Smooth muscle cell (in vitro differentiated cells): ENCODE measurements around the gene CFP. TPM values are rescaled to one million over a fixed set of nuclear protein-coding genes. Genes with fewer than 3 reads are reported as not detected.

Experiments used
- DNase-seq: peaks from one replicate; lab custom pipeline; 2025; ENCODE audit not compliant: unreplicated experiment; lab: John Stamatoyannopoulos, UW
- H2AFZ ChIP-seq: fragments of 200-600 bp; sonication (generic); 2 replicates; pipeline ENCODE4 v1.6.0; 2016; ENCODE audit warnings: antibody characterized with exemption, low read depth, mild to moderate bottlenecking
- H3F3A ChIP-seq: fragments of 200-600 bp; sonication (generic); 2 replicates; pipeline ENCODE4 v1.6.0; 2017; ENCODE audit warnings: antibody characterized with exemption, low read depth
- H3K27ac ChIP-seq: fragments of 200-600 bp; sonication (generic); 2 replicates; pipeline ENCODE4 v1.5.1; 2016; ENCODE audit warnings: low read depth, mild to moderate bottlenecking
- H3K27me3 ChIP-seq: fragments of 200-600 bp; sonication (generic); 2 replicates; pipeline ENCODE4 v1.6.1; 2016; ENCODE audit warnings: low read depth, mild to moderate bottlenecking
- H3K36me3 ChIP-seq: fragments of 200-600 bp; sonication (generic); 2 replicates; pipeline ENCODE4 v1.5.1; 2016; ENCODE audit warnings: low read depth
- H3K4me1 ChIP-seq: fragments of 200-600 bp; sonication (generic); 2 replicates; pipeline ENCODE4 v1.5.1; 2016; ENCODE audit warnings: low read depth
- H3K4me2 ChIP-seq: fragments of 200-600 bp; sonication (generic); 2 replicates; pipeline ENCODE4 v1.6.0; 2016; ENCODE audit warnings: mild to moderate bottlenecking
- H3K4me3 ChIP-seq: fragments of 200-600 bp; sonication (generic); 2 replicates; pipeline ENCODE4 v1.5.1; 2016; ENCODE audit warnings: mild to moderate bottlenecking
- H3K79me2 ChIP-seq: fragments of 200-600 bp; sonication (generic); 2 replicates; pipeline ENCODE4 v1.6.0; 2016; ENCODE audit warnings: low read depth, mild to moderate bottlenecking
- H3K9ac ChIP-seq: fragments of 200-600 bp; sonication (generic); 2 replicates; pipeline ENCODE4 v1.6.0; 2016; ENCODE audit warnings: low read depth
- H3K9me3 ChIP-seq: fragments of 200-600 bp; sonication (generic); replicated peaks from 2 replicates; pipeline ENCODE4 v1.5.1; 2016; ENCODE audit warnings: low read depth
- H4K20me1 ChIP-seq: fragments of 200-600 bp; sonication (generic); 2 replicates; pipeline ENCODE4 v1.6.0; 2016; ENCODE audit warnings: low read depth
- CTCF ChIP-seq: fragments of 200-600 bp; sonication (generic); IDR thresholded peaks from 2 replicates; pipeline ENCODE4 v1.5.1; 2017; ENCODE audit warnings: borderline replicate concordance, mild to moderate bottlenecking, antibody characterized with exemption; ENCODE audit not compliant: insufficient read depth, poor library complexity, severe bottlenecking
- WGBS: methylation state at CpG from one replicate; pipeline ENCODE4 v1.1.7; 2016; ENCODE audit warnings: low lambda C conversion rate; 5-methylcytosine and 5-hydroxymethylcytosine counted together
- polyA plus RNA-seq: library from polyadenylated mRNA; unstranded; fragments of >200 nt; fragmentation: Nextera tagmentation; extraction: Ambion mirVana; gene quantifications from 2 replicates; pipeline ENCODE4 v1.2.1, GENCODE V29; 2016
- total RNA-seq: library from RNA; depleted of rRNA; stranded (reverse); fragments of >200 nt; gene quantifications from 2 replicates; pipeline ENCODE4 v1.2.3, GENCODE V29; 2014

Gene CFP
- total and polyA plus RNA-seq, 2 experiments from 2014 or later = 0.58 to 1.3 TPM

- Histone ChIP-seq H3K4me2 (peak within 1 kb of the TSS; percentile 83), H3K9me3 (no peaks in the 10 kb centered on the region), H4K20me1 (no peaks in the 10 kb centered on the region), H2AFZ (no peak within 1 kb of the TSS), H3K36me3 (no peaks in the 10 kb centered on the region), H3K4me3 (peak within 1 kb of the TSS; percentile 66), H3K4me1 (no peaks in the 10 kb centered on the region), H3F3A (peaks cover 5% of the 10 kb centered on the region), H3K27ac (peak within 1 kb of the TSS; percentile 98), H3K27me3 (no peaks in the 10 kb centered on the region), H3K9ac (peak within 1 kb of the TSS; percentile 98), H3K79me2 (peaks cover 9% of the 10 kb centered on the region)
- peak; percentile 86 for DNase-seq
- TF ChIP-seq CTCF = no peak
- WGBS = 43% methylated on average over 47 of the region's 54 CpGs
Measured at GRCh38 chrX:47658684-47659420, 29.1 kb upstream of the CFP start, which contains the start of gene UXT. TSS of gene UXT (minus strand) at chrX:47659180. CDS start at chrX:47658927, 253 bp downstream.

GRCh38 chrX:47658301-47658683 lies 28.6 kb upstream of the CFP start:
- Histone ChIP-seq H4K20me1 (no peaks in the 10 kb centered on the region), H2AFZ (no peak overlapping the region), H3K79me2 (peaks cover 9% of the 10 kb centered on the region), H3K4me1 (no peaks in the 10 kb centered on the region), H3K4me3 (peak overlapping the region; percentile 66), H3K9ac (peak overlapping the region; percentile 79), H3K36me3 (no peaks in the 10 kb centered on the region), H3K27me3 (no peaks in the 10 kb centered on the region), H3K4me2 (peak overlapping the region; percentile 76), H3F3A (no peaks in the 10 kb centered on the region), H3K9me3 (no peaks in the 10 kb centered on the region), H3K27ac (peak overlapping the region; percentile 98)
- WGBS = 36% methylated on average over 13 of the region's 13 CpGs
- TF ChIP-seq CTCF = no peak
- no peak for DNase-seq

- TF ChIP-seq CTCF = no peak
- H3K27me3 ChIP-seq = no peaks in the 10 kb centered on the region
- peak overlapping the region; percentile 48 for H3K4me3 ChIP-seq
- no peaks in the 10 kb centered on the region for H4K20me1 ChIP-seq
- H3K36me3 ChIP-seq = no peaks in the 10 kb centered on the region
- no peak for DNase-seq
- H3K9ac ChIP-seq = peak overlapping the region; percentile 68
- H3K79me2 ChIP-seq = peaks cover 12% of the 10 kb centered on the region
- no peaks in the 10 kb centered on the region for H3F3A ChIP-seq
- H2AFZ ChIP-seq = no peak overlapping the region
- peak overlapping the region; percentile 72 for H3K27ac ChIP-seq
- peak overlapping the region; percentile 80 for H3K4me2 ChIP-seq
- 50% methylated on average over 19 of the region's 19 CpGs for WGBS
- no peaks in the 10 kb centered on the region for H3K4me1 ChIP-seq
- no peaks in the 10 kb centered on the region for H3K9me3 ChIP-seq
Measured at GRCh38 chrX:47651043-47651905, 21.5 kb upstream of the CFP start.
